ENCODE results near the gene ADARB1.

Gene ADARB1

GRCh38 chr21:45202889-45203288 is 128.5 kb downstream of the ADARB1 start:
- DNase-seq (ENCODE audit: low read depth): no peak
- H3K4me3 ChIP-seq (ENCODE audit: low read depth, low read length): no peak overlapping the region
- TF ChIP-seq MAX (IDR thresholded peaks at IDR 0.05; ENCODE audit: low read depth, low read length): no peak
- no peak for TF ChIP-seq MYC (IDR thresholded peaks at IDR 0.05; ENCODE audit: low read depth, low read length)
- no peak for TF ChIP-seq CTCF (IDR thresholded peaks at IDR 0.05; ENCODE audit: low read depth, low read length)
- TF ChIP-seq POLR2A (IDR thresholded peaks at IDR 0.05; ENCODE audit: extremely low read depth, insufficient read length): no peak

- H3K4me3 ChIP-seq (ENCODE audit: low read depth, low read length): no peak overlapping the region
- DNase-seq (ENCODE audit: low read depth): no peak
- no peak for TF ChIP-seq MYC (IDR thresholded peaks at IDR 0.05; ENCODE audit: low read depth, low read length)
- TF ChIP-seq MAX (IDR thresholded peaks at IDR 0.05; ENCODE audit: low read depth, low read length): no peak
- no peak for TF ChIP-seq CTCF (IDR thresholded peaks at IDR 0.05; ENCODE audit: low read depth, low read length)
Measured at GRCh38 chr21:45203983-45204382, 129.6 kb downstream of the ADARB1 start.

- TF ChIP-seq MYC (IDR thresholded peaks at IDR 0.05; ENCODE audit: low read depth, low read length) (no peak), CTCF (IDR thresholded peaks at IDR 0.05; ENCODE audit: low read depth, low read length) (no peak), POLR2A (IDR thresholded peaks at IDR 0.05; ENCODE audit: extremely low read depth, insufficient read length) (no peak), MAX (IDR thresholded peaks at IDR 0.05; ENCODE audit: low read depth, low read length) (no peak)
- DNase-seq (ENCODE audit: low read depth): no peak
Measured at GRCh38 chr21:45204395-45204794, 130.0 kb downstream of the ADARB1 start.

GRCh38 chr21:45207839-45208626 is 133.7 kb downstream of the ADARB1 start:
- DNase-seq (ENCODE audit: low read depth): no peak
- no peak overlapping the region for H3K4me3 ChIP-seq (ENCODE audit: low read depth, low read length)
- TF ChIP-seq POLR2A (IDR thresholded peaks at IDR 0.05; ENCODE audit: extremely low read depth, insufficient read length) (no peak), CTCF (IDR thresholded peaks at IDR 0.05; ENCODE audit: low read depth, low read length) (no peak), MYC (IDR thresholded peaks at IDR 0.05; ENCODE audit: low read depth, low read length) (no peak), MAX (IDR thresholded peaks at IDR 0.05; ENCODE audit: low read depth, low read length) (no peak)

More at GRCh38 chr21:45204395-45204794, 130.0 kb downstream of the ADARB1 start:
- no peak overlapping the region for H3K4me3 ChIP-seq (ENCODE audit: low read depth, low read length)

DNA sequence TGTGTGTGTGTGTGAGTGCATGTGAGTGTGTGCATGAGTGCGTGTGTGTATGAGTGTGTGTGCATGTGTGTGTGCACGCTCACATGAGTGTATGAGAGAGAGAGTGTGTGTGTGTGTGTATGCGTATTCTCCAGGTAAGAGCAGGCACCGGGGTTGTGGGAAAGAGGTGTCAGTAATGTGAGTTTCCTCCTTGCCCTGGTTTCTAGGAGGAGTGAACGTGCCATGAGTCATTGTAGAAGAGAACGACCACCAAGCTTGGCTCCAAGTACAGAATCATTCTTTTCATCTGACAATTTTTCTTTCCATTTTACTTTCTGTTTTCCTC is 134.2 kb downstream of the ADARB1 start:
- no peak overlapping the region for H3K4me3 ChIP-seq (ENCODE audit: low read depth, low read length)
- DNase-seq (ENCODE audit: low read depth): no peak
- TF ChIP-seq POLR2A (IDR thresholded peaks at IDR 0.05; ENCODE audit: extremely low read depth, insufficient read length) (no peak), MAX (IDR thresholded peaks at IDR 0.05; ENCODE audit: low read depth, low read length) (no peak), CTCF (IDR thresholded peaks at IDR 0.05; ENCODE audit: low read depth, low read length) (no peak), MYC (IDR thresholded peaks at IDR 0.05; ENCODE audit: low read depth, low read length) (no peak)

All from NB4 (cell line).